Activated CD4-positive, CD25-positive, alpha-beta regulatory T cell treated with anti-CD3 and anti-CD28 coated beads, Interleukin-2, amount 50 U/mL, for 16 hours (primary cell): Measurements from ENCODE around the gene RNFT2.
"Not testable (repeated sequence)": the region's sequence is repeated elsewhere in the genome, so short reads cannot be mapped to it uniquely, and the experiment has no call there.

Source experiments
- DNase-seq: peaks from one replicate; pipeline ENCODE4 v3.0.0-alpha.2; 2020; ENCODE audit warnings: low read depth, low spot score

RNFT2 gene

DNA sequence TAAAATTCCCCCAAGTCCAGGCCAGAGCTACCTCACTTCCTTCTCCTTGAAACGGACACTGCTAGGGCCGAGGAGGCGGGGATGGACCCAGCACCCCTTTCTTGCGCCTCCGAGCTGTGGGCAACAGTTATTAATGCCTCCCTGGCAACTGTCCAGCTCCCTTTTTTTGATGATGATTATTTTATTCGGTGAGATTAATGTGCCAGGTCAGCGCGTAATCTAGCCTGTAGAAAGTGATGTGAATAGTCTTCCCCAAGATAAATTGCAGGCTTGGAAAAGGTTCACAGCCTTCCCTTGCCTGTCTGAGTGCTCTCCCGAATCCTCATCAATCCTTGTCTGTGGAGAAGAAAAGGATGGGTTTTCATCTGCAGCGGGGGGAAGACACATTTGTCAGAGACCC, 54.3 kb downstream of the RNFT2 start:
- DNase-seq = no peak

- DNase-seq = no peak
These were observed 56.6 kb downstream of the RNFT2 start for GRCh38 chr12:116794725-116795124.

DNA sequence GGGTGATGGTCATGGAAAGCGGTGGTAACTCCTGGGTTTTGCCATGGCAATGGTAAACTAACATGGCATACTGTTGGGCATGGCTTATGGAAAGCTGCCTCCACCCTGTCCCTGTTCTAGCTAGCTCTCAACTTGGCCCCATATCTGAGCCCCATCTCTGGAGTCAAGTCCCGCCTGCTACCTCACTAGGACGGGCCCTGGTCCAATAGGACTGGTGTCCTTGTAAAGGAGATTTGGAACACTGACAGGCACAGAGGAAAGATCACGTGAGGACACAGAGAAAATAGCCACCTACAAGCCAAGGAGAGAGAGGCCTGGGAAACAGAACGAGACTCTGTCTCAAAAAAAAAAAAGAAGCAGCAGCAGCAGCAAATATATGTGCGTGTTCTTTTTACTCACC, 59.8 kb downstream of the RNFT2 start:
- no peak for DNase-seq

DNA sequence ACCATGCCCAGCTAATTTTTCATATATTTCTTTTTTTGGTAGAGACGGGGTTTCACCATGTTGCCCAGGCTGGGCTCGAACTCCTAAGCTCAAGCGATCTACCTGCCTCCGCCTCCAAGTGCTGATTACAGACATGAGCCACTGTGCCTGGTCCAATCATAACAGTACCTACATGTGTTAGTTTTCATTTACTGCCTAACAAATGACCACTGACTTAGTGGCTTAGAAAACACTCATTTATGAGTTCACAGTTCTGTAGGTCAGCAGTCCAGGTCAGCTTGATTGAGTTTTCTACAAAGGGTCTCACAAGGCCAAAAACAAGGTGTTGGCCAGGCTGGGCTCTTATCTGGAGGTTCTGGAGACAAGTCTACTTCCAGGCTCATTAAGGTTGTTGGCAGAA, 60.6 kb downstream of the RNFT2 start:
- DNase-seq = no peak

- DNase-seq = no peak
These were observed 61.8 kb downstream of the RNFT2 start for GRCh38 chr12:116799955-116800354.

- DNase-seq = no peak
These were observed 62.8 kb downstream of the RNFT2 start for GRCh38 chr12:116800918-116801317.

DNA sequence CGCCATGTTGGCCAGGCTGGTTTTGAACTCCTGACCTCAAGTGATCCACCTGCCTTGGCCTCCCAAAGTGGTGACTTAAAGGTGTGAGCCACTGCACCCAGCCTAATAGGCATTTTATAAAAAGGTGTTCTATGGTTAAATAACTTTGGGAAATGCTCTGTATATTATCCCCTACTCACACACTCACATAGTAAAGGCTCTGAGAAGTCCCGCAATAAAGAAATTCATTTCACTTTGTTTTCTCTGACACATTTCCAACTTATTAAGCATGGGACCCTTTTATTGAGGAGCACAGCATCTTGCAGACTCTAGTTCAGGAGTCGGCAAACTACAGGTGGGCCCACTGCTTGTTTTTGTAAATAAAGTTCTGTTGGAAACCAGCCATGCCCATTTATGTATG, 63.9 kb downstream of the RNFT2 start:
- DNase-seq = no peak

GRCh38 chr12:116803013-116803736, 65.1 kb downstream of the RNFT2 start:
- DNase-seq = no peak

- DNase-seq = no peak
These were observed 65.9 kb downstream of the RNFT2 start for GRCh38 chr12:116804051-116804450.

DNA sequence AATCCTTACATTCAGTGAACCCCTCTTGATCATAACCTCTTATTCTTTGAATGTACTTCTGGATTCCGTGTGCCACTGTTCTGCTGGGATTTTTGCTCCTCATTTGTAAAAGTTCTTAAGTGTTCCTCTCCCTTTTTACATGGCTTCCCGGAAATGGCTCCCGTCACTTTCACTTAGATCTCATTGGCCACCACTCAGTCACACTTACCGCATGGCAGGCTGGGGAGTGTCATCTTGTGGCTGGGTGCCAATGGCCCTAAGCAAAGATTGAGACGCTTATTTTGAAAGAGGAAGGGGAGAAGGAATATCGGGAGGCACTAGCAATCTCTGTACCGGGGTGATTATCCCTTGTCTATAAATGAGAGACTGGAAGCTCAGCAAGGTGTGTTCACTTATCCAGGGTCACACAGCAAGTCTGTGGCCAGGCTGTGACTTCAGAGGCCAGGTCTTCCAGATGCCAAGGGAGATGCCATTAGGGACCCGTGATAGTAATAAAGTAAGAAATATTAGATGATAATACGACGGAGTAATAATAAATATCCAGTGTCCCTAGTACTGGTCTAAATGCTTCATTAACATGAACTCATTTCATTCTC, 68.8 kb downstream of the RNFT2 start:
- DNase-seq = no peak

DNA sequence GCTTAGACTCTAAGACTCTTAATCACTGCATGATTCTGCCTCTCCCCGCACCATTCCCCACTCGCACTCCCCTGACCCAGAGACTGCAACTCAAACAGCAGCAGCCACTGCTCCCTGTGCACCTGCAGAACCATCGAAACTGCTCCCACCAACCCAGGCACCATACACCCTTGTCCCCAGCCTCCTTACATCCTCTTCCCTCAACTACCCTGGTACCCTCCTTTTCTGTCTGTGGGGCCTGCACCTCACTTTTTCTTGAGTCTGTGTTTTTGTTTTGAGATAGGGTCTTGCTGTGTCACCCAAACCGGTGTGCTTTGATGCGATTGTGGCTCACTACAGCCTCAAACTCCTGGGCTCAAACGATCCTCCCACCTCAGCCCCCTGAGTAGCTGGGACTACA, 69.4 kb downstream of the RNFT2 start:
- no peak for DNase-seq

GRCh38 chr12:116808113-116809105, 70.3 kb downstream of the RNFT2 start:
- no peak for DNase-seq

DNA sequence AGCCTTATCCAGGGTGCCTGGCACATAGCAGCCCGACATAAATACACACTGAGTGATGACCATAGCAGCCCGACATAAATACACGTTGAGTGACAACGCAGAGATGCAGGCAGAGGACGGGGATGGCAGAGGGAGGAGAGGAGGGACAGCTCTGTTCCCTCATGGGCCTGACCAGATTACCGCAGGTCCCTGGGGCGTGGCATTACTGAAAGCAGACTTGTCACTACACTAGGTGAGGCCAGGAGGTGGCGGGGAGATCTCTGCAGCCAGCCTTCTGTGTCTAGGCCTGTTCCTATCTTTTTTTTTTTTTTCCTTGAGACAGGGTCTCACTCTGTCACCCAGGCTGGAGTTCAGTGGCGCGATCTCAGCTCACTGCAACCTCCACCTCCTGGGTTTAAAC, 74.1 kb downstream of the RNFT2 start:
- DNase-seq = no peak

GRCh38 chr12:116813271-116814041, 75.3 kb downstream of the RNFT2 start:
- DNase-seq = no peak

GRCh38 chr12:116814766-116815165, 76.7 kb downstream of the RNFT2 start:
- DNase-seq = not testable (repeated sequence)

DNA sequence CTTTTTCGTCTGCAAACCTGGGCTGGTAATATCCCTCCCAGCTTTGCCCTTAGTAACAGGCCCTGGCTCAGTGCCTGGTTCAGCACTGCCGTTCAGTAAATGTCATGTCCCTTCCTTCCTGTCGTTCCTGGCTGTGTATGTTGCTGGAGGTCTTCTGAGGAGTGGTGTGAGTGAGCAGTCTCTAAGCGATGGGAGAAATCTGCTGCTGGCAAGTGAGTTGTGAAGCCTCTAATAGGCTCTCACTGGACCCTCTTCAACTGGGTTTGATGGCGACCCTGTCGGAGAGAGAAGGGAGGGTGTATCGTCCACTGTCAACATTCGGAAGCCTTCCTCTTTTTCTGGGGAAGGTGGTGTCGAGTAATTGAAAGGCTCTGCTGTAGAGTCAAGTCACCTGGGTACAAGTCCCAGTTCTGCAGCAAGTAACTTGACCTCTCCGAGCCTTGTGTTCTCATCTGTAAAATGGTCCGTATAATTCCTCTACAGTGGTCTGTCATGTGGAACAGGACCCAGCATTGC, 80.3 kb downstream of the RNFT2 start:
- DNase-seq = no peak

GRCh38 chr12:116818948-116819832, 81.1 kb downstream of the RNFT2 start:
- peak; percentile 76 for DNase-seq

DNA sequence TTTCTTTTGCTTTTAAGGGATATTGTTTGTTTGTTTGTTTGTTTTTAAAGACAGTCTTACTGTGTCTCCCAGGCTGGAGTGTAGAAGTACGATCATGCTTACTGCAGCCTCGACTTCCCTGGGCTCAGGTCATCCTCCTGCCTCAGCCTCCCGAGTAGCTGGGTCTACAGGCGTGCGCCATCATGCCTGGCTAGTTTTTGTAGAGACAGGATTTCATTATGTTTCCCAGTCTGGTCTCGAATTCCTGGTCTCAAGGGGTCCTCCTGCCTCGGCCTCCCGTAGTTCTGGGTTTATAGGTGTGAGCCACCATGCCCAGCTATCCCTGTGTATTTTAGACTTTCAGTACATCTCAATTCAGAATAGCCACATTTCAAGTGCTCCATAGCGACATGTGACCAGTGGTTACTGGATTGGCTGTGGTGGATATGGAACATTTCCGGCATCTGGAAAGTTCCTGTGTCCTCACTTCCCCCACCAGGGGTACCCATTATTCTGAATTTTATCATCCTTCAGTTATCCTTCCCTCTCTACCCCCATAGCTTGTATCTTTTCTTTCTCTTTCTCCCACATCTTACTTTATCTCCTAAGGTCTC, 82.0 kb downstream of the RNFT2 start:
- DNase-seq = no peak

DNA sequence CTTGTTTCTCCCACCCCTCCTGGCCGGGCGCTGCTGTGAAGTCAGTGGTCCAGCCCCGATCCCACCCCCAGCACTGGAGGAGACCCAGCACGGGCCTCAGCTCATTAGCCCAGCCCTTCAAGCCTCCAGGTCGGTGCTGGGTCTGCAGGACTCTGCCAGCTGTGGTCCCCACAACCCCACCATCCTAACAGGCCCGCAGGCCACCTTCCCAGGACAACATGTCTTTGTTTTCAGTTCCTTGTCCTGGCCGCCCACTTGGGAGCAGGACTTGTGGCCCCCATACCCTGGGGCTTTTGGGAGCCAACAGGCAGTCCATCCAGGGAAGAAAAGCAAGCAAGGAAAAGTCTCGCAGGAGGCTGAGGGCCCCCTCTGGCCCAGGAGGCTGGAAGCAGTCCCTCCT, 83.2 kb downstream of the RNFT2 start:
- no peak for DNase-seq

GRCh38 chr12:116827432-116827831, 89.3 kb downstream of the RNFT2 start:
- no peak for DNase-seq
